CD14-positive monocyte (primary cell): ENCODE results near the gene TBX3. TPM values are rescaled to one million over a fixed set of nuclear protein-coding genes. Genes with fewer than 3 reads are reported as not detected.
A peak's percentile ranks its signal among the peaks of the same experiment; 100 is the strongest.

Experiments
- DNase-seq, 3 donors: peaks; one replicate each; pipeline ENCODE4 v3.0.0-alpha.2; 2011 to 2022
- H2AFZ ChIP-seq: 2 replicates; pipeline ENCODE4 v1.6.0; 2012; ENCODE audit warnings: mild to moderate bottlenecking, low read depth, low read length, inconsistent platforms; ENCODE audit not compliant: insufficient read depth, poor library complexity, severe bottlenecking
- H3K27ac ChIP-seq, 2 donors: 1 replicate in 1 of 2; 2 replicates in 1 of 2; pipeline ENCODE4 v1.5.1; 2012 to 2013; ENCODE audit warnings: low read length in 2 of 2, control low read depth in 1 of 2, inconsistent platforms in 1 of 2, low read depth in 1 of 2, mild to moderate bottlenecking in 1 of 2
- H3K27me3 ChIP-seq, 2 donors: one replicate each; pipeline versions ENCODE4 v1.6.0 to v1.6.1; 2011 to 2013; ENCODE audit warnings: low read length in 2 of 2; ENCODE audit not compliant: control insufficient read depth in 2 of 2, insufficient read depth in 2 of 2
- H3K36me3 ChIP-seq, 2 donors: replicated peaks in 1 of 2; 1 replicate in 1 of 2; 2 replicates in 1 of 2; pipeline versions ENCODE4 v1.5.1 to v1.6.1; 2012 to 2013; ENCODE audit warnings: low read length in 2 of 2, control low read depth in 1 of 2, inconsistent platforms in 1 of 2, mild to moderate bottlenecking in 1 of 2; ENCODE audit not compliant: insufficient read depth in 2 of 2, control insufficient read depth in 1 of 2
- H3K4me1 ChIP-seq, 2 donors: 1 replicate in 1 of 2; 2 replicates in 1 of 2; pipeline versions ENCODE4 v1.5.1 to v1.6.1; 2012 to 2013; ENCODE audit warnings: low read length in 2 of 2, control low read depth in 1 of 2, inconsistent platforms in 1 of 2, mild to moderate bottlenecking in 1 of 2, moderate library complexity in 1 of 2; ENCODE audit not compliant: insufficient read depth in 2 of 2, control insufficient read depth in 1 of 2
- H3K4me2 ChIP-seq: replicated peaks from 2 replicates; pipeline ENCODE3; 2012; ENCODE audit warnings: low read length, moderate library complexity, mild to moderate bottlenecking; ENCODE audit not compliant: poor library complexity, severe bottlenecking; ENCODE audit errors: extremely low read depth
- H3K4me3 ChIP-seq, 3 experiments: fragments of 200-600 bp in 1 of 3; sonication (generic) in 1 of 3; replicated peaks in 1 of 3; 1 replicate in 2 of 3; 2 replicates in 1 of 3; pipeline ENCODE4 v1.5.1; 2011 to 2013; ENCODE audit warnings: low read length in 3 of 3, mild to moderate bottlenecking in 3 of 3, control low read depth in 2 of 3, low read depth in 2 of 3, inconsistent platforms in 1 of 3, moderate library complexity in 1 of 3
- H3K79me2 ChIP-seq: 2 replicates; pipeline ENCODE4 v1.6.0; 2012; ENCODE audit warnings: mild to moderate bottlenecking, control low read depth, inconsistent platforms, low read length, moderate library complexity; ENCODE audit not compliant: insufficient read depth
- H3K9ac ChIP-seq: 2 replicates; pipeline ENCODE4 v1.6.0; 2017; ENCODE audit warnings: low read length, mild to moderate bottlenecking; ENCODE audit not compliant: insufficient read depth, poor library complexity, severe bottlenecking
- H3K9me3 ChIP-seq, 2 donors: replicated peaks in 1 of 2; 1 replicate in 1 of 2; 2 replicates in 1 of 2; pipeline versions ENCODE4 v1.5.1 to v1.6.1; 2012 to 2013; ENCODE audit warnings: low read length in 2 of 2, control low read depth in 1 of 2; ENCODE audit not compliant: control insufficient read depth in 1 of 2, insufficient read depth in 1 of 2
- H4K20me1 ChIP-seq: 2 replicates; pipeline ENCODE4 v1.6.0; 2012; ENCODE audit warnings: mild to moderate bottlenecking, low read length, control low read depth, moderate library complexity; ENCODE audit not compliant: insufficient read depth
- H3K27ac Mint-ChIP-seq, 7 donors: one replicate each; pipeline ENCODE4 v1.8.0; 2020; ENCODE audit warnings: mild to moderate bottlenecking in 7 of 7, mixed read lengths in 7 of 7, moderate library complexity in 6 of 7, inconsistent platforms in 2 of 7
- H3K27me3 Mint-ChIP-seq, 3 donors: one replicate each; pipeline ENCODE4 v1.8.0; 2021 to 2022; ENCODE audit warnings: low read depth in 3 of 3, mild to moderate bottlenecking in 3 of 3, mixed read lengths in 3 of 3, moderate library complexity in 3 of 3, inconsistent platforms in 1 of 3
- H3K36me3 Mint-ChIP-seq, 2 donors: one replicate each; pipeline ENCODE4 v1.8.0; 2020; ENCODE audit warnings: mixed read lengths in 2 of 2, inconsistent platforms in 1 of 2, mild to moderate bottlenecking in 1 of 2
- H3K4me1 Mint-ChIP-seq: one replicate; pipeline ENCODE4 v1.8.0; 2020; ENCODE audit warnings: mild to moderate bottlenecking, mixed read lengths
- H3K4me3 Mint-ChIP-seq, 2 donors: one replicate each; pipeline ENCODE4 v1.8.0; 2020; ENCODE audit warnings: mild to moderate bottlenecking in 2 of 2, mixed read lengths in 2 of 2, moderate library complexity in 1 of 2
- H3K9me3 Mint-ChIP-seq, 7 donors: one replicate each; pipeline ENCODE4 v1.8.0; 2020 to 2022; ENCODE audit warnings: mixed read lengths in 7 of 7, mild to moderate bottlenecking in 6 of 7, moderate library complexity in 6 of 7, inconsistent platforms in 2 of 7
- WGBS: methylation state at CpG from one replicate; pipeline ENCODE4 v1.1.5; 2013; ENCODE audit warnings: missing lambda C conversion rate; ENCODE audit not compliant: insufficient coverage; 5-methylcytosine and 5-hydroxymethylcytosine counted together
- intact Hi-C, 2 donors: fragments of 100-400 bp; cut with micrococcal nuclease; formaldehyde crosslinking; loops; one replicate each; pipeline versions ENCODE4 v1.15.0 to v1.15.1; 2023
- polyA plus RNA-seq, 3 donors: library from polyadenylated mRNA; depleted of rRNA in 1 of 3; unstranded in 2 of 3; stranded (reverse) in 1 of 3; fragments of 300-500 nt in 2 of 3; fragments of >200 nt in 1 of 3; fragmentation: Illumina TruSeq in 2 of 3; gene quantifications; 1 replicate in 2 of 3; 2 replicates in 1 of 3; pipeline ENCODE4 v1.2.3, GENCODE V29; 2012 to 2021
- TF ChIP-seq, protein P1 (sequence below): fragments of 200-600 bp; IDR thresholded peaks from one replicate; pipeline ENCODE4 v1.8.0; 2022; ENCODE audit warnings: antibody characterized with exemption, mild to moderate bottlenecking

Gene TBX3
- polyA plus RNA-seq, 3 donors, result 0.04 to 0.13 TPM; not detected in 1

- peaks cover 6 to 68% of the 10 kb centered on the region in 2 donors for H3K9me3 ChIP-seq
- WGBS, result 0% methylated on average over 1 of the region's 12 CpGs
Measured at GRCh38 chr12:114687802-114688201, 3.8 kb upstream of the TBX3 start.

DNA sequence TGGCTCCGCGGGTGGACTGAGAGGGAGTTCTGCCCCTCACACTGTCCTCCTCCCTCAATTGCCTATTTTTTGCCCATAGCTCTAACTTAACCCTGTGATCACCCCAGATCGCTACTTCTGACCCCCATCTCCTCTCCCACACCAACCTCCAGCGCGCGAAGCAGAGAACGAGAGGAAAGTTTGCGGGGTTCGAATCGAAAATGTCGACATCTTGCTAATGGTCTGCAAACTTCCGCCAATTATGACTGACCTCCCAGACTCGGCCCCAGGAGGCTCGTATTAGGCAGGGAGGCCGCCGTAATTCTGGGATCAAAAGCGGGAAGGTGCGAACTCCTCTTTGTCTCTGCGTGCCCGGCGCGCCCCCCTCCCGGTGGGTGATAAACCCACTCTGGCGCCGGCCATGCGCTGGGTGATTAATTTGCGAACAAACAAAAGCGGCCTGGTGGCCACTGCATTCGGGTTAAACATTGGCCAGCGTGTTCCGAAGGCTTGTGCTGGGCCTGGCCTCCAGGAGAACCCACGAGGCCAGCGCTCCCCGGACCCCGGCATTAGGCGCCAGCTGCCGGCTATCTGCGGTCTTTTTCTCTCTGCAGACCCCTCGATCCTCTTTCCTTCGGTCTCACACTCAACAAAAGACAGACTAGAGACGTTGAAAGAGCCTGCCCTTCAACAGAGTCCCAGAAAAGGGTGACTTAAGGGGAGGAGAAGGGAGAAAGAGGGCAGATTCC is 3.0 kb upstream of the TBX3 start:
- no peaks in the 10 kb centered on the region for H3K79me2 ChIP-seq
- intact Hi-C loops, result no loop called here
- no peak overlapping the region for H3K4me3 ChIP-seq
- no peak overlapping the region for H3K9ac ChIP-seq
- H3K27ac ChIP-seq, result no peak overlapping the region
- no peaks in the 10 kb centered on the region for H4K20me1 ChIP-seq
- no peak overlapping the region for H2AFZ ChIP-seq
- peaks cover 96 to 100% (median 99%) of the 10 kb centered on the region in 3 donors for H3K27me3 Mint-ChIP-seq
- peaks cover 0 to 29% of the 10 kb centered on the region in 2 donors for H3K4me1 ChIP-seq
- H3K9me3 Mint-ChIP-seq, result peaks cover 0 to 46% (median 23%) of the 10 kb centered on the region in 7 donors
- H3K4me1 Mint-ChIP-seq, result peaks cover 24% of the 10 kb centered on the region
- H3K4me2 ChIP-seq, result no peak overlapping the region
- no peak overlapping the region for H3K27ac Mint-ChIP-seq
- peak overlapping the region; percentile 17 to 88 for H3K4me3 Mint-ChIP-seq
- H3K27me3 ChIP-seq, result peaks cover 97 to 99% of the 10 kb centered on the region in 2 donors
- peaks cover 5 to 70% of the 10 kb centered on the region in 2 donors for H3K9me3 ChIP-seq
- TF ChIP-seq, protein P1, sequence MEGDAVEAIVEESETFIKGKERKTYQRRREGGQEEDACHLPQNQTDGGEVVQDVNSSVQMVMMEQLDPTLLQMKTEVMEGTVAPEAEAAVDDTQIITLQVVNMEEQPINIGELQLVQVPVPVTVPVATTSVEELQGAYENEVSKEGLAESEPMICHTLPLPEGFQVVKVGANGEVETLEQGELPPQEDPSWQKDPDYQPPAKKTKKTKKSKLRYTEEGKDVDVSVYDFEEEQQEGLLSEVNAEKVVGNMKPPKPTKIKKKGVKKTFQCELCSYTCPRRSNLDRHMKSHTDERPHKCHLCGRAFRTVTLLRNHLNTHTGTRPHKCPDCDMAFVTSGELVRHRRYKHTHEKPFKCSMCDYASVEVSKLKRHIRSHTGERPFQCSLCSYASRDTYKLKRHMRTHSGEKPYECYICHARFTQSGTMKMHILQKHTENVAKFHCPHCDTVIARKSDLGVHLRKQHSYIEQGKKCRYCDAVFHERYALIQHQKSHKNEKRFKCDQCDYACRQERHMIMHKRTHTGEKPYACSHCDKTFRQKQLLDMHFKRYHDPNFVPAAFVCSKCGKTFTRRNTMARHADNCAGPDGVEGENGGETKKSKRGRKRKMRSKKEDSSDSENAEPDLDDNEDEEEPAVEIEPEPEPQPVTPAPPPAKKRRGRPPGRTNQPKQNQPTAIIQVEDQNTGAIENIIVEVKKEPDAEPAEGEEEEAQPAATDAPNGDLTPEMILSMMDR, result no peak
- 5% methylated on average over 36 of the region's 41 CpGs for WGBS
- no peak for DNase-seq
- H3K36me3 Mint-ChIP-seq, result peaks cover 11 to 34% of the 10 kb centered on the region in 2 donors
- no peaks in the 10 kb centered on the region for H3K36me3 ChIP-seq

More at GRCh38 chr12:114687802-114688201, 3.8 kb upstream of the TBX3 start:
- no peak overlapping the region for H3K27ac Mint-ChIP-seq
- H3K4me3 Mint-ChIP-seq, result peak overlapping the region in 1 of 2 donors; percentile 66
- Histone ChIP-seq H3K4me3 (no peak overlapping the region), H3K9ac (no peak overlapping the region), H3K4me2 (no peak overlapping the region), H4K20me1 (no peaks in the 10 kb centered on the region), H3K4me1 (peaks cover 0 to 27% of the 10 kb centered on the region in 2 donors), H2AFZ (no peak overlapping the region), H3K36me3 (no peaks in the 10 kb centered on the region), H3K79me2 (no peaks in the 10 kb centered on the region), H3K27ac (no peak overlapping the region), H3K27me3 (peaks cover 96 to 99% of the 10 kb centered on the region in 2 donors)
- peaks cover 0 to 44% (median 24%) of the 10 kb centered on the region in 7 donors for H3K9me3 Mint-ChIP-seq
- TF ChIP-seq, protein P1, result no peak
- no peak for DNase-seq
- H3K36me3 Mint-ChIP-seq, result peaks cover 8 to 34% of the 10 kb centered on the region in 2 donors
- intact Hi-C loops, result no loop called here
- peaks cover 94 to 98% (median 97%) of the 10 kb centered on the region in 3 donors for H3K27me3 Mint-ChIP-seq
- peaks cover 26% of the 10 kb centered on the region for H3K4me1 Mint-ChIP-seq
